Testis (tissue), 3 donors: ENCODE results near the gene RBM39. TPM values are rescaled to one million over a fixed set of nuclear protein-coding genes. Genes with fewer than 3 reads are reported as not detected.

Experiments
- DNase-seq: peaks from one replicate; pipeline ENCODE4 v3.0.0-alpha.2; 2019
- H3K27ac ChIP-seq, 2 donors: fragments of 200-600 bp; sonication (generic); one replicate each; pipeline ENCODE4 v1.5.1; 2019
- H3K27me3 ChIP-seq: fragments of 200-600 bp; sonication (generic); one replicate; pipeline ENCODE4 v1.5.1; 2019
- H3K36me3 ChIP-seq: fragments of 200-600 bp; sonication (generic); one replicate; pipeline ENCODE4 v1.5.1; 2017; ENCODE audit warnings: low read depth; ENCODE audit errors: missing control alignments
- H3K4me1 ChIP-seq: fragments of 200-600 bp; sonication (generic); one replicate; pipeline ENCODE4 v1.5.1; 2019
- H3K4me3 ChIP-seq, 2 donors: fragments of 200-600 bp; sonication (generic); one replicate each; pipeline ENCODE4 v1.5.1; 2017 to 2019
- H3K9me3 ChIP-seq: fragments of 200-600 bp; sonication (generic); one replicate; pipeline ENCODE4 v1.5.1; 2017
- POLR2A ChIP-seq: fragments of 450-650 bp; IDR thresholded peaks from one replicate; pipeline ENCODE4 v1.6.1; 2017; ENCODE audit warnings: antibody characterized with exemption, mild to moderate bottlenecking, moderate library complexity
- WGBS, 2 donors: methylation state at CpG; one replicate each; pipeline ENCODE4 v1.1.5; 2018; 5-methylcytosine and 5-hydroxymethylcytosine counted together
- intact Hi-C: fragments of 100-400 bp; cut with DNase I; formaldehyde crosslinking; loops from one replicate; pipeline ENCODE4 v1.15.1; 2023; ENCODE audit warnings: low total_unique reads
- polyA plus RNA-seq: library from polyadenylated mRNA; stranded (reverse); fragments of 350-450 nt; fragmentation: Illumina TruSeq; extraction: RNeasy Lipid Tissue Mini Kit (QIAGEN cat#74804); gene quantifications from one replicate; pipeline ENCODE4 v1.2.3, GENCODE V29; 2014; ENCODE audit warnings: low read depth, low replicate concordance; ENCODE audit not compliant: insufficient read depth
- total RNA-seq, 2 donors: library from RNA; depleted of rRNA; stranded (reverse); fragments of >200 nt; gene quantifications; one replicate each; pipeline ENCODE4 v1.2.3, GENCODE V29; 2016
- TF ChIP-seq, protein P1 (sequence below), 3 experiments: fragments of 450-650 bp in 2 of 3; fragments of 200-600 bp in 1 of 3; sonication (generic) in 1 of 3; IDR thresholded peaks; one replicate each; pipeline ENCODE4 v1.5.1; 2016 to 2019; ENCODE audit warnings: antibody characterized with exemption in 3 of 3, mild to moderate bottlenecking in 2 of 3, moderate library complexity in 1 of 3

Gene RBM39
- total and polyA plus RNA-seq, 3 donors from 2014 or later: 116 to 278 (median 273) TPM

DNA sequence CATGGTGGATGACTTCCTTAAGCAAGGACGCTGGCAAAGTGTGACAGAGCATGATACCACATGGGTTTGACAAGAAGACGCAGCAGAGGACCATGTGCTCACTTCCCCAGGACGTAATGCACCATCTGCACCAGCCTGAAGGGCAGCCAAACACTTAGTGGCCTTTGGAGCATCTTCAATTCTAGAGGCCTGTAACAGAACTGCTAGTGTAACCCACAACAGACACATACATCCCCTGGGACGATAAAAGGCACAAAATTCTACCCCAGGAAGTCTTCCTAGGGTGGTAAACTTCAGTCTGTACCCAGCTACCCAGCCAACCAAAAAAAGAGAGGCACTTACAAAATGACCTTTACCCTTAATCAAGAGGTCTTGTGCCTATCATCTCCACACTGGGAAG is 68.2 kb downstream of the RBM39 start:
- Histone ChIP-seq H3K4me1 (no peaks in the 10 kb centered on the region), H3K27me3 (no peaks in the 10 kb centered on the region), H3K4me3 (no peak overlapping the region), H3K9me3 (no peaks in the 10 kb centered on the region), H3K27ac (no peak overlapping the region), H3K36me3 (no peaks in the 10 kb centered on the region)
- no peak for DNase-seq
- WGBS, 2 donors: 71 to 86% methylated on average over 2 to 4 of the region's 4 CpGs
- TF ChIP-seq POLR2A: no peak
- TF ChIP-seq, protein P1, sequence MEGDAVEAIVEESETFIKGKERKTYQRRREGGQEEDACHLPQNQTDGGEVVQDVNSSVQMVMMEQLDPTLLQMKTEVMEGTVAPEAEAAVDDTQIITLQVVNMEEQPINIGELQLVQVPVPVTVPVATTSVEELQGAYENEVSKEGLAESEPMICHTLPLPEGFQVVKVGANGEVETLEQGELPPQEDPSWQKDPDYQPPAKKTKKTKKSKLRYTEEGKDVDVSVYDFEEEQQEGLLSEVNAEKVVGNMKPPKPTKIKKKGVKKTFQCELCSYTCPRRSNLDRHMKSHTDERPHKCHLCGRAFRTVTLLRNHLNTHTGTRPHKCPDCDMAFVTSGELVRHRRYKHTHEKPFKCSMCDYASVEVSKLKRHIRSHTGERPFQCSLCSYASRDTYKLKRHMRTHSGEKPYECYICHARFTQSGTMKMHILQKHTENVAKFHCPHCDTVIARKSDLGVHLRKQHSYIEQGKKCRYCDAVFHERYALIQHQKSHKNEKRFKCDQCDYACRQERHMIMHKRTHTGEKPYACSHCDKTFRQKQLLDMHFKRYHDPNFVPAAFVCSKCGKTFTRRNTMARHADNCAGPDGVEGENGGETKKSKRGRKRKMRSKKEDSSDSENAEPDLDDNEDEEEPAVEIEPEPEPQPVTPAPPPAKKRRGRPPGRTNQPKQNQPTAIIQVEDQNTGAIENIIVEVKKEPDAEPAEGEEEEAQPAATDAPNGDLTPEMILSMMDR (IDR thresholded peaks at IDR 0.05): no peak
- intact Hi-C loops: no loop called here

DNA sequence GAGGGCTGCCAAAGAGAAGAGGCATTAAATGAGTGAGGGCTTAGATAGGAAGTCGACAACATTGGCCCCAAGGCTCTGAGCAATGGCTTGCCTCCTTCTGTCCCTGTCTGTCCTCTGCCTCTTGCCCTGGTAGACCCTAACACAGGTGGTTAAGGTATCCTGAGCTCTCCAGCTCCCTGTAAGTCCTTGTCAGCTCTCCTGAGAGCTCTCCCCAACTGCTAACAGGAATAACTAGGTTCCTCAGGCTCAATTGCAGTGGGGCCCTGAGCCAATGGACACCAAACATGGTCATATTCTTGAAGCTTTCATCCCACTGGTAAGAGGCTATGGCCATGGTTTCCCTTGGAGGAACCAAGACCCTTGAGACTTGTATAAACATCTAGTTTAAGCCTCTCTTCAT is 72.4 kb downstream of the RBM39 start:
- intact Hi-C loops: no loop called here
- H3K9me3 ChIP-seq: no peaks in the 10 kb centered on the region
- H3K27me3 ChIP-seq: no peaks in the 10 kb centered on the region
- DNase-seq: no peak
- 89 to 100% methylated on average over 1 of the region's 1 CpG for WGBS, 2 donors
- H3K36me3 ChIP-seq: no peaks in the 10 kb centered on the region
- H3K4me3 ChIP-seq: no peak overlapping the region
- H3K4me1 ChIP-seq: no peaks in the 10 kb centered on the region
- TF ChIP-seq, protein P1 (IDR thresholded peaks at IDR 0.05): no peak
- no peak for TF ChIP-seq POLR2A
- no peak overlapping the region for H3K27ac ChIP-seq

DNA sequence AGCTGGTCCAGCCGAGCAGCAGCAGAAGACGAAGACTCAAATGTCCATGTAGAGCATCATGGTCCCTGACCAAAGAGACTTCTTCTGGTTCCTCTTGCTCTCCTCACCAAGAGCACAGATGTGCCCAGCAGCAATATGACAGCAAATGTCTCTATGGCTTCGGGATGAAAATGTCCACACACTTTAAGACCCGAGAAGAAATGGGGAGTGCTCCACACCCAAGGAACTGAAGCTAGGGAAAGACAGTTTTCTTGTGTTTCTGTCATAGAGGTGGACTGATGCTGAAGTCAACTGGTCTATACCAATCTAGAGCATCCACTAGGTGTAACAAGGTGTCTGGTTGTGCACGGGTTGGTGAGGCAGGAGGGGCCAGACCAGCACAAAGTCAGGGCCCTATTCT is 72.8 kb downstream of the RBM39 start:
- Histone ChIP-seq H3K36me3 (no peaks in the 10 kb centered on the region), H3K4me1 (no peaks in the 10 kb centered on the region), H3K9me3 (no peaks in the 10 kb centered on the region), H3K4me3 (no peak overlapping the region), H3K27ac (no peak overlapping the region), H3K27me3 (no peaks in the 10 kb centered on the region)
- WGBS, 2 donors: 95 to 97% methylated on average over 5 of the region's 5 CpGs
- TF ChIP-seq, protein P1 (IDR thresholded peaks at IDR 0.05): no peak
- TF ChIP-seq POLR2A: no peak
- intact Hi-C loops: no loop called here
- DNase-seq: no peak

GRCh38 chr20:35665949-35666288 is 76.1 kb downstream of the RBM39 start:
- no peaks in the 10 kb centered on the region for H3K9me3 ChIP-seq
- H3K27me3 ChIP-seq: no peaks in the 10 kb centered on the region
- TF ChIP-seq, protein P1 (IDR thresholded peaks at IDR 0.05): no peak
- TF ChIP-seq POLR2A: no peak
- H3K36me3 ChIP-seq: no peaks in the 10 kb centered on the region
- no peak for DNase-seq
- H3K27ac ChIP-seq: peak overlapping the region; percentile 39 to 97
- peak overlapping the region in 1 of 2 donors; percentile 97 for H3K4me3 ChIP-seq
- H3K4me1 ChIP-seq: peaks cover 12% of the 10 kb centered on the region
- 67 to 85% methylated on average over 17 of the region's 17 CpGs for WGBS, 2 donors
- intact Hi-C loops: no loop called here

- intact Hi-C loops: no loop called here
Observed at GRCh38 chr20:35664466-35665206, 77.4 kb downstream of the RBM39 start, which contains the start of the genes CPNE1 and RBM12. CPNE1 (minus strand) TSS chr20:35664900; CDS start chr20:35632923, 31,977 bp downstream. RBM12 (minus strand) TSS chr20:35664900; CDS start chr20:35655322, 9,578 bp downstream.

More at GRCh38 chr20:35664466-35665206, 77.4 kb downstream of the RBM39 start, which contains the start of the genes CPNE1 and RBM12:
- Histone ChIP-seq H3K27me3 (no peaks in the 10 kb centered on the region), H3K27ac (peak within 1 kb of the TSS; percentile 97 to 99), H3K9me3 (no peaks in the 10 kb centered on the region), H3K4me3 (peak within 1 kb of the TSS; percentile 96 to 97), H3K4me1 (peaks cover 16% of the 10 kb centered on the region), H3K36me3 (no peaks in the 10 kb centered on the region)
- WGBS, 2 donors: 0 to 1% methylated on average over 25 to 31 of the region's 61 CpGs
- TF ChIP-seq, protein P1 (IDR thresholded peaks at IDR 0.05): no peak
- peak; percentile 88 for TF ChIP-seq POLR2A
- peak; percentile 92 for DNase-seq
